Heart left ventricle (tissue), 13 donors: ENCODE results near the gene LLPH.

Experiments used
- CTCF ChIP-seq, 12 donors: fragments of 200-600 bp; sonication (generic) in 4 of 12; IDR thresholded peaks; one replicate each; pipeline versions ENCODE4 v1.5.0 to v1.8.0; 2018 to 2022; ENCODE audit warnings: antibody characterized with exemption in 12 of 12, mild to moderate bottlenecking in 5 of 12
- POLR2A ChIP-seq, 2 donors: fragments of 450-650 bp; IDR thresholded peaks; one replicate each; pipeline ENCODE4 v1.6.1; 2017; ENCODE audit warnings: antibody characterized with exemption in 2 of 2, mild to moderate bottlenecking in 2 of 2, moderate library complexity in 2 of 2
- donor health status: ischemic (EF 13 %, LVEDD 7.1; RV severe dilation, severe dysfunction).
- donor health status: DM: no; HTN: yes; CAD: no.
- donor health status: DM: no; HTN: no; CAD: no.
- donor health status: ischemic (EF 25% LVEDD 6.9; RV normal size, moderate dysfunction).
- donor health status: ischemic (EF 25% LVEDD 5.7; RV mildly dilated, moderate dysfunction).
- donor health status: ischemic (EF 35%, LVEDD 5.7; RV mildly dilated, moderate dysfunction).
- donor health status: nonischemic (EF 11% LVEDD 7.7; RV severe dilation, severe dysfunction).
- donor health status: DM: yes; HTN: yes; CAD: no.
- donor health status: PGD.
- donor health status: ischemic (EF 29% LVEDD 5.4; RV normal size, mild dysfunction).
- donor health status: nonischemic (EF 23%, LVEDD 6.1; RV moderate dilation, normal function).

DNA sequence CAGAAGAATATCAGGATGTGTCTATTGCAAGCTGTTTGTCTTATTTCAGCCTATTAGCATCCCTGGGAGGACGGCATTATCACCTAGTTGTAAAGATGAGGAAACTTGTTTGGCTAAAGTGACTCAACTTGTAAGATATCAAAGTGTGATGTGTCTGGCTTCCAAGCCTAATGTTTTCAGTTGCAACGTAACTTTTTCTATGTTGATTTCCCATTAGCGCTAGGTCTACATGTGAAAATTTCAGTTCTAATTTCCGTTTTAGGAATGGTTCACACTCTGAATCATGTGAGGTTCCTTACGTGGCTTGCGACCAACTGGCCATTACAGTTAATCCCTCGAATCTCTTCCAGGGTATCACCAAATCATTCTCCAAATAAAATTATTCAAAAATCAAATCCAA is 58.0 kb downstream of the LLPH start:
- TF ChIP-seq CTCF (IDR thresholded peaks at IDR 0.05): no peak
- no peak for TF ChIP-seq POLR2A (IDR thresholded peaks at IDR 0.05)
